GM18519 (cell line): ENCODE data around the gene SLC25A13.
A peak's percentile ranks its signal among the peaks of the same experiment; 100 is the strongest.
"Not testable (repeated sequence)": the region's sequence is repeated elsewhere in the genome, so short reads cannot be mapped to it uniquely, and the experiment has no call there.

Source experiments
- ATAC-seq: cut with Tn5 transposase; IDR thresholded peaks from one replicate; pipeline ENCODE4 v1.9.1; 2021; ENCODE audit warnings: mild to moderate bottlenecking, moderate library complexity; ENCODE audit not compliant: unreplicated experiment, low FRiP score

Gene SLC25A13

GRCh38 chr7:96300502-96300901 is 21.4 kb downstream of the SLC25A13 start:
- ATAC-seq, result no peak

- ATAC-seq, result no peak
These were observed 22.4 kb downstream of the SLC25A13 start for GRCh38 chr7:96299496-96299895.

GRCh38 chr7:96297876-96298275 is 24.0 kb downstream of the SLC25A13 start:
- no peak for ATAC-seq

- not testable (repeated sequence) for ATAC-seq
These were observed 24.5 kb downstream of the SLC25A13 start for GRCh38 chr7:96297446-96297845.

- not testable (repeated sequence) for ATAC-seq
These were observed 28.0 kb downstream of the SLC25A13 start for GRCh38 chr7:96293911-96294310.

- ATAC-seq, result no peak
These were observed 34.3 kb downstream of the SLC25A13 start for GRCh38 chr7:96287559-96287958.

GRCh38 chr7:96287132-96287531 is 34.8 kb downstream of the SLC25A13 start:
- ATAC-seq, result no peak

- ATAC-seq, result no peak
These were observed 36.3 kb downstream of the SLC25A13 start for GRCh38 chr7:96285579-96285978.

GRCh38 chr7:96284835-96285234 is 37.1 kb downstream of the SLC25A13 start:
- ATAC-seq, result peak; percentile 48

- ATAC-seq, result no peak
These were observed 37.7 kb downstream of the SLC25A13 start for GRCh38 chr7:96284240-96284639.

- ATAC-seq, result no peak
These were observed 39.1 kb downstream of the SLC25A13 start for GRCh38 chr7:96282835-96283234.

- ATAC-seq, result no peak
These were observed 44.0 kb downstream of the SLC25A13 start for GRCh38 chr7:96277921-96278320.

- no peak for ATAC-seq
These were observed 45.9 kb downstream of the SLC25A13 start for GRCh38 chr7:96276019-96276418.

GRCh38 chr7:96273716-96274115 is 48.2 kb downstream of the SLC25A13 start:
- ATAC-seq, result no peak

- no peak for ATAC-seq
These were observed 52.5 kb downstream of the SLC25A13 start for GRCh38 chr7:96269246-96269994.

GRCh38 chr7:96266580-96266979 is 55.3 kb downstream of the SLC25A13 start:
- ATAC-seq, result no peak

GRCh38 chr7:96266015-96266414 is 55.9 kb downstream of the SLC25A13 start:
- ATAC-seq, result no peak

GRCh38 chr7:96253964-96254363 is 67.9 kb downstream of the SLC25A13 start:
- ATAC-seq, result no peak

GRCh38 chr7:96253441-96253840 is 68.5 kb downstream of the SLC25A13 start:
- ATAC-seq, result no peak

- no peak for ATAC-seq
These were observed 71.0 kb downstream of the SLC25A13 start for GRCh38 chr7:96250776-96251361.

GRCh38 chr7:96248405-96248804 is 73.5 kb downstream of the SLC25A13 start:
- ATAC-seq, result no peak

- ATAC-seq, result no peak
These were observed 75.0 kb downstream of the SLC25A13 start for GRCh38 chr7:96246919-96247318.
